Esophagus squamous epithelium (tissue), 5 donors: ENCODE measurements around the gene LFNG. TPM values are rescaled to one million over a fixed set of nuclear protein-coding genes. Genes with fewer than 3 reads are reported as not detected.

ENCODE experiments used
- DNase-seq: peaks from one replicate; lab custom pipeline; 2025; lab: John Stamatoyannopoulos, UW
- H3K27ac ChIP-seq, 4 donors: fragments of 200-600 bp; sonication (generic); one replicate each; pipeline ENCODE4 v1.5.1; 2016 to 2019; ENCODE audit warnings: mild to moderate bottlenecking in 1 of 4
- H3K27me3 ChIP-seq, 4 donors: fragments of 200-600 bp; sonication (generic); 1 replicate in 3 of 4; 2 replicates in 1 of 4; pipeline versions ENCODE4 v1.5.1 to v1.6.0; 2017 to 2021; ENCODE audit warnings: antibody characterized with exemption in 1 of 4
- H3K36me3 ChIP-seq, 3 donors: fragments of 200-600 bp; sonication (generic); one replicate each; pipeline ENCODE4 v1.5.1; 2016 to 2019
- H3K4me1 ChIP-seq, 3 donors: fragments of 200-600 bp; sonication (generic); one replicate each; pipeline ENCODE4 v1.5.1; 2017 to 2019
- H3K4me3 ChIP-seq, 4 donors: fragments of 200-600 bp; sonication (generic); 1 replicate in 3 of 4; 2 replicates in 1 of 4; pipeline ENCODE4 v1.5.1; 2016 to 2019; ENCODE audit warnings: mild to moderate bottlenecking in 2 of 4, moderate library complexity in 1 of 4
- H3K9me3 ChIP-seq, 3 donors: fragments of 200-600 bp; sonication (generic); one replicate each; pipeline ENCODE4 v1.5.1; 2016 to 2019
- POLR2A ChIP-seq, 4 donors: fragments of 450-650 bp; IDR thresholded peaks; one replicate each; pipeline ENCODE4 v1.6.1; 2017; ENCODE audit warnings: antibody characterized with exemption in 4 of 4, mild to moderate bottlenecking in 4 of 4, moderate library complexity in 3 of 4
- WGBS, 2 donors: methylation state at CpG; one replicate each; pipeline ENCODE4 v1.1.5; 2018; 5-methylcytosine and 5-hydroxymethylcytosine counted together
- intact Hi-C: fragments of 100-400 bp; cut with DNase I; formaldehyde crosslinking; loops from one replicate; pipeline ENCODE4 v1.15.0; 2022
- total RNA-seq, 4 donors: library from RNA; depleted of rRNA; stranded (reverse); fragments of >200 nt; gene quantifications; one replicate each; pipeline ENCODE4 v1.1.0, GENCODE V29; 2016
- TF ChIP-seq, protein P1 (sequence below), 6 experiments: fragments of 450-650 bp in 4 of 6; fragments of 200-600 bp in 2 of 6; sonication (generic) in 2 of 6; IDR thresholded peaks; one replicate each; pipeline ENCODE4 v1.5.1; 2016 to 2019; ENCODE audit warnings: antibody characterized with exemption in 6 of 6, mild to moderate bottlenecking in 4 of 6, moderate library complexity in 4 of 6
- donor health status: DM: yes; HTN: yes; CAD: no.

Gene LFNG, protein sequence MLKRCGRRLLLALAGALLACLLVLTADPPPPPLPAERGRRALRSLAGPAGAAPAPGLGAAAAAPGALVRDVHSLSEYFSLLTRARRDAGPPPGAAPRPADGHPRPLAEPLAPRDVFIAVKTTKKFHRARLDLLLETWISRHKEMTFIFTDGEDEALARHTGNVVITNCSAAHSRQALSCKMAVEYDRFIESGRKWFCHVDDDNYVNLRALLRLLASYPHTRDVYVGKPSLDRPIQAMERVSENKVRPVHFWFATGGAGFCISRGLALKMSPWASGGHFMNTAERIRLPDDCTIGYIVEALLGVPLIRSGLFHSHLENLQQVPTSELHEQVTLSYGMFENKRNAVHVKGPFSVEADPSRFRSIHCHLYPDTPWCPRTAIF
- total RNA-seq, result 10 to 100 TPM in 3 of 4 donors, 1 to 10 TPM in 1; 6.1 to 17.2 (median 11.9) TPM

DNA sequence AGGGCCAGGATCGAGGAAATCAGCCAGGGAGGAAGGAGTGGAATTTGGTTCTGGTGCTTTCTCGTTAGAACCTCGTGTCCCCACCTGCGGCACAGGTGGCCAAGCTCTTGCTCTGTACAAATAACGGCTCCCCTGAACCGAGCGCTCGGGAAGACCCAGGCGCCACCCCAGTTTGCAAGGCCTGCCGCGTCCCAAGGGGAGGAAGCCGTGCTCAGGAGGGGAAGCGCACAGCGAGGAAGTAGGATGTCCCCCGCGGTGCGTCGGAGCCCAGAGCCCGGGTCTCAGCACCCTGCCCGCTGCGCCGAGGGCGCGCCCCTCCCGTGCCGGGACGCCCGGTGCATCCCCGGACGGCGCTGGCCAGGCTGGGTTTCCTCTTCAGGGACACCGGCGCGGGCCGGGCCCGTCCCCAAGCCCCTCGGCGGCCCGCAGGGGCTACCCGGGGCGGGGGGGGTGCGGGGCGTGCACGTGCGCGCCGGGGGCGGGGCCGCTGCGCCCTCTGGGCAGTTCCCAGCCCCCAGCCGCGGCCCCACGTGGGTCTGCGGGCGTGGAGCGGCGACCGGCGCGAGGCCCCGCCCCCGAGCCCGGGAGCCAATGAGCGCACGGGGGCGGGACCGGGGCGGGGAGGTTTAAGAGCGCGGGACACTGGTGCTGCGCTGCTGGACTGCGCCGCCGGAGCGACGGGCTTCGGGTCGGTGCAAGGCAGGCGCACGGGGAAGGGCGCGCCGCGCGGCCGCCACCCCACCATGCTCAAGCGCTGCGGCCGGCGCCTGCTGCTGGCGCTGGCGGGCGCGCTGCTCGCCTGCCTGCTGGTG is at the start of gene LFNG:
TSS of gene LFNG (plus strand) at position 656 of the 812 bp plus-strand sequence. CDS start at position 744, 88 bp downstream.
- intact Hi-C loops, result no loop called here
- Histone ChIP-seq H3K4me3 (peak within 1 kb of the TSS; percentile 25 to 69 (median 60)), H3K4me1 (peaks cover 37 to 62% (median 43%) of the 10 kb centered on the region in 3 donors), H3K36me3 (no peaks in the 10 kb centered on the region), H3K27me3 (peaks cover 0 to 79% (median 5%) of the 10 kb centered on the region in 4 donors), H3K9me3 (no peaks in the 10 kb centered on the region), H3K27ac (peak within 1 kb of the TSS; percentile 76 to 91 (median 83))
- 0 to 2% methylated on average over 1 to 15 of the region's 95 CpGs for whole genome bisulfite sequencing, 2 donors
- no peak for DNase-seq
- TF ChIP-seq, protein P1, sequence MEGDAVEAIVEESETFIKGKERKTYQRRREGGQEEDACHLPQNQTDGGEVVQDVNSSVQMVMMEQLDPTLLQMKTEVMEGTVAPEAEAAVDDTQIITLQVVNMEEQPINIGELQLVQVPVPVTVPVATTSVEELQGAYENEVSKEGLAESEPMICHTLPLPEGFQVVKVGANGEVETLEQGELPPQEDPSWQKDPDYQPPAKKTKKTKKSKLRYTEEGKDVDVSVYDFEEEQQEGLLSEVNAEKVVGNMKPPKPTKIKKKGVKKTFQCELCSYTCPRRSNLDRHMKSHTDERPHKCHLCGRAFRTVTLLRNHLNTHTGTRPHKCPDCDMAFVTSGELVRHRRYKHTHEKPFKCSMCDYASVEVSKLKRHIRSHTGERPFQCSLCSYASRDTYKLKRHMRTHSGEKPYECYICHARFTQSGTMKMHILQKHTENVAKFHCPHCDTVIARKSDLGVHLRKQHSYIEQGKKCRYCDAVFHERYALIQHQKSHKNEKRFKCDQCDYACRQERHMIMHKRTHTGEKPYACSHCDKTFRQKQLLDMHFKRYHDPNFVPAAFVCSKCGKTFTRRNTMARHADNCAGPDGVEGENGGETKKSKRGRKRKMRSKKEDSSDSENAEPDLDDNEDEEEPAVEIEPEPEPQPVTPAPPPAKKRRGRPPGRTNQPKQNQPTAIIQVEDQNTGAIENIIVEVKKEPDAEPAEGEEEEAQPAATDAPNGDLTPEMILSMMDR (IDR thresholded peaks at IDR 0.05), result peak in 1 of 6 experiments; percentile 7
- peak in 3 of 4 donors; percentile 88 to 97 (median 94) for TF ChIP-seq POLR2A (IDR thresholded peaks at IDR 0.05)

DNA sequence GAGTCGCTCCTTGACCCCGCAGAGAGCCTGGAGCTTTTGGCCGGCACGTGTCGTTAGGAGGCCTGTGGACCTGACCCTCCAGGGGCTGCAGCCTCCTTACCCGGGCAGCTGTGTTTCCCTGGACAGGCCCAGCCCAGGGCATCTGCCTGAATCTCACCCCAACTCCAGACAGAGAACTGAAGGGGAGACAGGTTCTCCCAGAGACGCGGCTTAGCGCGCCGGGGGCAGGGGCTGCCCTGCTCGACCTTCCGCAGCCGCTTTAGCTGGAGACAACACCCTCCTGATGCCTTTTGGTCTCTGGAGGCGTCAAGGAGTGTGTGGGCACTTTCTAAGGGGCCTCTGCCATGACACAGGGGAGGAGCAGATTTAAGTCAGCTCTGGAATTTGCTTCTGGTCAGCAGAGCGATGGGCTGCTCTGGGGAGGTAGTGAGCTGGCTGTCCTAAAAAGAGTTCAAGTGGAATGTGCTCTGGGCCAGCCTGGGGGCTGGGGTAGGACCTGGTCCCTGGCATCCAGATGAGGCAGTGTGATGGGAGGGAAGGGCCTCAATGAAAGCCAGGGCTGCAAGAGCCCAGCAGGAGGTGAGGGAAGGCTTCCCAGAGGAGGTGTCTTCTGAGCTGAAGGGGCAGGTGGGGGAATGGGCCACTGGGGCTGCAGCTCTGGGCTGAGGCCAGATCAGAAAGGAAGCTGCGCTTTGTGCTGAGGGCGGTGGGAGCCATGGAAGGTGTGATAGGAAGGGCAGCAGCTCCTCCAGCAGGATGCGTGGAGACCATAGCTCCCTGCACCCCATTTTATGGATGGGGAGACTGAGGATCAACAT is 49.2 kb upstream of the LFNG start:
- intact Hi-C loops, result no loop called here
- whole genome bisulfite sequencing, 2 donors, result 90 to 100% methylated on average over 2 to 3 of the region's 19 CpGs
- no peak overlapping the region for H3K4me3 ChIP-seq
- H3K27me3 ChIP-seq, result peaks cover 0 to 33% (median 0%) of the 10 kb centered on the region in 4 donors
- H3K27ac ChIP-seq, result no peak overlapping the region
- peaks cover 6 to 21% (median 13%) of the 10 kb centered on the region in 3 donors for H3K4me1 ChIP-seq
- H3K36me3 ChIP-seq, result no peaks in the 10 kb centered on the region
- H3K9me3 ChIP-seq, result no peaks in the 10 kb centered on the region
- no peak for DNase-seq
- TF ChIP-seq POLR2A (IDR thresholded peaks at IDR 0.05), result no peak
- TF ChIP-seq, protein P1 (IDR thresholded peaks at IDR 0.05), result no peak

DNA sequence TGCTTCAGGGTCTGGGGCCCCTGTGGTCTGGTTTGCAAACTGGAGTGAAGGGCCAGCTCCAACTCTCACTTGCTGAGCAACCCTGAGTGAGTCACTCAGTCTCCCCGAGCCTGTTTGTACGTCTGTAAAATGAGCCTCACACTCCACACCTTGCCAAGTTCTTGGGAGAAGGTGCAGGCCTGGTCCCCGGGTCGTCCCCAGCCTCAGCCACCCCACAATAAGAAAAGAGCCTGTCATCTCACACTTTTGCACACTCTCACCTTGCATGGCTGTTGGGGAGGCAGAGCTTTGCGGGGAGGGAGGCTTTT is 48.6 kb upstream of the LFNG start:
- no peak overlapping the region for H3K4me3 ChIP-seq
- no peaks in the 10 kb centered on the region for H3K9me3 ChIP-seq
- H3K27me3 ChIP-seq, result peaks cover 0 to 38% (median 0%) of the 10 kb centered on the region in 4 donors
- DNase-seq, result no peak
- peaks cover 6 to 21% (median 13%) of the 10 kb centered on the region in 3 donors for H3K4me1 ChIP-seq
- intact Hi-C loops, result no loop called here
- 28 to 46% methylated on average over 4 of the region's 5 CpGs for WGBS, 2 donors
- TF ChIP-seq, protein P1 (IDR thresholded peaks at IDR 0.05), result no peak
- no peak for TF ChIP-seq POLR2A (IDR thresholded peaks at IDR 0.05)
- no peak overlapping the region for H3K27ac ChIP-seq
- no peaks in the 10 kb centered on the region for H3K36me3 ChIP-seq

DNA sequence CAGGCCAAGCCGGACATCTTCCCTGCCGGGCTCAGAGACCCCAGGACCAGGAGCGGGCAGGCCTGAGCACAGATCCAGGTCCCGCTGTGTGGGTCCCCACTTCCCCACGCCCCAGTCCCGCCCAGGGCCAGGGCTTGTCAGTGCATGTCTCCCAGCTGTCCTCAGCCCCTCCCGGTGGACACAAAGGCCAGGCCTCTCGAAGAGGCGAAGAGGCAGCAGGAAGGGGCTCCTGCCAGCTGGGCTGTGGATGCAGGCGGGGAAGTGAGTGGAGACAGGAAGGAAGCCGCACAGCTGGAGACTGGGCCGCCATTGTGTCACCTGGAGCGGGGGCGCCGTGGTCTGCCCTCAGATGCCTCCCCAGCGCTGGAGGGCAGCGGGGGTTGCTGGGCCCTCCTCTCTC is 48.2 kb upstream of the LFNG start:
- no peaks in the 10 kb centered on the region for H3K9me3 ChIP-seq
- TF ChIP-seq, protein P1 (IDR thresholded peaks at IDR 0.05), result no peak
- intact Hi-C loops, result no loop called here
- DNase-seq, result no peak
- H3K4me3 ChIP-seq, result no peak overlapping the region
- no peak overlapping the region for H3K27ac ChIP-seq
- H3K4me1 ChIP-seq, result peaks cover 6 to 21% (median 13%) of the 10 kb centered on the region in 3 donors
- no peaks in the 10 kb centered on the region for H3K36me3 ChIP-seq
- WGBS, 2 donors, result 14% methylated on average over 4 to 8 of the region's 17 CpGs
- peaks cover 0 to 42% (median 0%) of the 10 kb centered on the region in 4 donors for H3K27me3 ChIP-seq
